HG03460 (cell line): ENCODE results near the gene RSAD2.
A peak's percentile ranks its signal among the peaks of the same experiment; 100 is the strongest.
"Not testable (repeated sequence)": the region's sequence is repeated elsewhere in the genome, so short reads cannot be mapped to it uniquely, and the experiment has no call there.

Experiments used
- ATAC-seq: cut with Tn5 transposase; IDR thresholded peaks from one replicate; pipeline ENCODE4 v1.9.1; 2021; ENCODE audit not compliant: unreplicated experiment

Gene RSAD2, protein sequence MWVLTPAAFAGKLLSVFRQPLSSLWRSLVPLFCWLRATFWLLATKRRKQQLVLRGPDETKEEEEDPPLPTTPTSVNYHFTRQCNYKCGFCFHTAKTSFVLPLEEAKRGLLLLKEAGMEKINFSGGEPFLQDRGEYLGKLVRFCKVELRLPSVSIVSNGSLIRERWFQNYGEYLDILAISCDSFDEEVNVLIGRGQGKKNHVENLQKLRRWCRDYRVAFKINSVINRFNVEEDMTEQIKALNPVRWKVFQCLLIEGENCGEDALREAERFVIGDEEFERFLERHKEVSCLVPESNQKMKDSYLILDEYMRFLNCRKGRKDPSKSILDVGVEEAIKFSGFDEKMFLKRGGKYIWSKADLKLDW

DNA sequence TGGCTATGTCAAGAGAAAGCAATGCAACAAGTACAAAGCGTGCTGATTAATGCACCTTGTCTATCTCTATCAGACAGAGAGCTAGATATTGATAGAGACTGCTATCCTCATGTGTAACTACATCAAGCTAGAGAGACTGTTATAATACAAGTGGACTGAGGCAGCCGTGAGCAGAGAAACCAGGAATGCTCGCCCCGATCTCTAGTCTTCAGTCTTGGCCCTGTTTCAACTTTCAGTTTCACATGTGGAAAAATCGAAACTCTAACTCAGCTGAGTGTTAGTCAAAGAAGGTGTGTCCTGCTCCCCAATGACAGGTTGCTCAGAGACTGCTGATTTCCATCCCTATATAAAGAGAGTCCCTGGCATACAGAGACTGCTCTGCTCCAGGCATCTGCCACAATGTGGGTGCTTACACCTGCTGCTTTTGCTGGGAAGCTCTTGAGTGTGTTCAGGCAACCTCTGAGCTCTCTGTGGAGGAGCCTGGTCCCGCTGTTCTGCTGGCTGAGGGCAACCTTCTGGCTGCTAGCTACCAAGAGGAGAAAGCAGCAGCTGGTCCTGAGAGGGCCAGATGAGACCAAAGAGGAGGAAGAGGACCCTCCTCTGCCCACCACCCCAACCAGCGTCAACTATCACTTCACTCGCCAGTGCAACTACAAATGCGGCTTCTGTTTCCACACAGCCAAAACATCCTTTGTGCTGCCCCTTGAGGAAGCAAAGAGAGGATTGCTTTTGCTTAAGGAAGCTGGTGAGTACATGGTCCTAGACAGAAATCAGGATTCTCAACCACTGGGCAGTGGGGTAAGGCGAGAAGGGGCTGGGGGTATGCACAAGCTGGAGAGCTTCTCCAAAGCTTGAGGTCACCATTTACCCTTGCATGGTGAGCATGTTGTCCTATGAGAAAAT is at the start of gene RSAD2:
Gene RSAD2 (plus strand): TSS at position 376 of the 903 bp plus-strand sequence. CDS start 24 bp downstream, at position 400.
- ATAC-seq = peak; percentile 80

DNA sequence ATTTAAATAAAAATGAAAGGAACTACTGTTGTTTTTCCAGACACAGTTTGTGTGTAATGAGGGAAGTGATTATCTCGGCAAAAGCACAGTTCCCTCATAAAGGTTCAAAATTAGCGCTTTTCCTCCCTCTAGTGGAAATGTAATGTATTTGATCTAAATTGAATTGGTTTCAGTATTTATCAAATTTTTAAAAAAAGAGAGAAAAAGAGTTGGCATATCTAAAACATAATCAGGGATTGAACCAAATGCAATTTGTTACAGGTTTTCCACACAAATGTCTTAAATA is 49.3 kb upstream of the RSAD2 start:
- no peak for ATAC-seq

DNA sequence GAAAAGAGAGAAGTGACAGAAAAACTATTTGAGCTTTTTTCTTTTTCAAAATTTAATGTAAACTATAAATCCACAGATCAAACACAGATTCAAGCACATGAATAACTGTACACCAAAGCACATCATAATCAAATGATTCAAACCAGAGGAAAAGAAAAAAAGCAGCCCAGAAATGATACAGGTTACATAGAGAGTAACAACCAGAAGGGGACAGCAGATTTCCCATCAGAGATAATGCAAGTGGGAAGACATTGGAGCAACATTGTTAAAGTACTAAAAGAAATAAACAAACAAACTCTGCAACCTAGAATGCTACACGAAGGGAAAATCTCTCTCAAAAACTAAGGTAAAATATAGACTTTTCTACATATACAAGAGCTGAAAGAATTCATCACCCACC is 46.3 kb upstream of the RSAD2 start:
- ATAC-seq = no peak

DNA sequence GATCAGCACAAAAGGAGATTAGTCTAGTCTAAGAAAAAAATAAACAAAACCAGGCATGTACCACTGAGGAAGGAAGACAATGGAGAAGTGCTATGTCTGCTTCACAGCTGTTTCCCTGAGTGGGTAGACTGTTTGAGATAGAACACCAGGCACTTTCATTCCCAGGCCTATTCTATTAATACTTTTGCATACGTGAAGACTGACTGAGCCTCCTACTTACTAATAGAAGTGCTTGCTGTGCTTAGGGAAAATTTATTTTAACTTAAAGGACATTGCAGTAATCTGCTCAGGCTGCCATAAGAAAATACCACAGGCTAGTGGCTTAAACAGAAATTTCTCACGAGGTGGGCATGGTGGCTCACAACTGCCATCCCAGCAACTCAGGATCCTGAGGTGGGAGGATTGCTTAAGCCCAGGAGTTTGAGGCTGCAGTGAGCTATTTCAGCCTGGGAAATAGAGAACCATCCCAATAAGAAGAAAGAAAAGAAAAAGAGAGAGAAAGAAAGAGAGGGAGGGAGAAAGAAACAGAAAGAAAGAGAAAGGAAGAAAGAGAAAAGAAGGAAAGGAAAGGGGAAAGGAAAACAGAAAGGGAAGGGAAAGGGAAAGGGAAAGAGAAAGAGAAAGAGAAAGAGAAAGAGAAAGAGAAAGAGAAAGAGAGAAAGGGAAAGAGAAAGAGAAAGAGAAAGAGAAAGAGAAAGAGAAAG is 44.8 kb upstream of the RSAD2 start:
- no peak for ATAC-seq

DNA sequence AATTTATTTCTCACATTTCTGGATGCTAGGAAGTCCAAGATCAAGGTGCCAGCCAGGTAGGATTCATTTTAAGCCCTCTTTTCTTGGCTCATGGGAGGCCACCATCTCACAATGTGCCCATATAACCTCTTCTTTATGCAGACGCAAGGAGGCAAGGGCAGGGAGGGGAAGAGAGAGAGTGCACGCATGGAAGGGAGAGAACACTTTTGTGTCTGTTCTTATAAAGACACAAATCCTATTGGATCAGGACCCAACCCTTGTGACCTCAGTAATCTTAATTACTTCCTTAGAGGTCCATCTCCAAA is 44.3 kb upstream of the RSAD2 start:
- ATAC-seq = no peak

DNA sequence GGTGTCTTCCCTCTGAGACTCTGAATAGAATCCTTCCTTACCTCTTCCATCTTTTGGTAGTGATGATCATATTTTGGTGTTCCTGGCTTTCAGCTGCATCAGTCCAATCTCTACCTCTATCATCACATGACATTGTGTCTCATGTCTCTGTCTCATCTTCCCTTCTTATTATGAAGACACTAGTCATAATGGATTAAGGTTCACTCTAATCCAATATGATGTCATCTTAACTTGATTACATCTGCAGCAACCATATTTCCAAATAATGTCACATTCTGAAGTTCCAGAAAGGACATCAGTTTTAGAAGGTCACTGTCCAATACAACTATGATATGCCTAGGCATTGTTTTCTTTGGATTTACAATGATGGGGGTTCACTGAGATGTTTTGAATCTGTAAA is 43.4 kb upstream of the RSAD2 start:
- ATAC-seq = no peak

DNA sequence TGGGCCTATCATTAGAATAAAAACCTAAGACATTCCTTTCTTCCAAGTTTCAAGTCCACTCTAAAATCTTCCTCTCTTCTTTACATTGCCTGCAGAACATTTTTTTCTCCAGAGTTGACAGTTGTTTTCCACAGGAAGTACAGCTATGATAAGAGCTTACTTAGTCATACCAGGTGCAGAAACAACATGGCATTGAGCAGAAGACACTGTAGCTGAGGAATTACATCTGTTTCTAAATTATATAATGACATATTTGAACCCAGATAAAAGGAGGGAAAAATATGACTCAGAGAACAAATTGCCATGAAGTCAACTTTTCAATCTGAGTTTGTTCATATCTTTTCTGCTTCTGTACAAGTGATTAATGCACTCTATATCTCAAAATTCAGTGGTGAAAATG is 42.1 kb upstream of the RSAD2 start:
- ATAC-seq = no peak

DNA sequence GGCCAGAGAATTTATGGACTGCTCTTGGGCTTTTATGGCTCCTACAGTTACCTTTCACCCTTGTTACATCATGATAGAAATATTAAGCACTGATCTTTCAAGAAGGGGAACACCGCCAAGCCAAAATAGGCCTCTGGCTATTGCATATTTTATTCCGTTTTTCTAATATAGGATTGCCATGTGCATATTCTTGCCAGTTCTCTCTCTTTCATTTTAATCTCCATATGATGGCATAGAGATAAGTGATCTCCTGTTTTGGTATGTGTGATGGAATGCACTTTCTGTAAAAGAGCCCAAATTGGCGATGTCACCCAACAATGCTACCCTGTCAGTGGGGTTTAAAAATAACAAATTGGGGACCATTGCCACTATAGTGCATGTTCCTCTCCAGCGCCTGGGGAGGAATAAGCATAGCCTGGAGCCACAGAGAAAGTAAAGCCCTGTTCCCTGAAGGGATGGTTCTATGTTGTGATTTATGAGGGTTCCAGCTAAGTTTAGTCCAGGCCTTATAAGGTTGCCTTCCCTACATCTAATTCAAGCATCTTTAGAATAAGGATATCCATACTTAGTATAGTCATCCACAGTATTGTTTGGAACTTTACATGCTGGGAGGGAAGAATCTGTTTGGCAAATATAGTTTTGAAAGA is 38.8 kb upstream of the RSAD2 start:
- no peak for ATAC-seq

DNA sequence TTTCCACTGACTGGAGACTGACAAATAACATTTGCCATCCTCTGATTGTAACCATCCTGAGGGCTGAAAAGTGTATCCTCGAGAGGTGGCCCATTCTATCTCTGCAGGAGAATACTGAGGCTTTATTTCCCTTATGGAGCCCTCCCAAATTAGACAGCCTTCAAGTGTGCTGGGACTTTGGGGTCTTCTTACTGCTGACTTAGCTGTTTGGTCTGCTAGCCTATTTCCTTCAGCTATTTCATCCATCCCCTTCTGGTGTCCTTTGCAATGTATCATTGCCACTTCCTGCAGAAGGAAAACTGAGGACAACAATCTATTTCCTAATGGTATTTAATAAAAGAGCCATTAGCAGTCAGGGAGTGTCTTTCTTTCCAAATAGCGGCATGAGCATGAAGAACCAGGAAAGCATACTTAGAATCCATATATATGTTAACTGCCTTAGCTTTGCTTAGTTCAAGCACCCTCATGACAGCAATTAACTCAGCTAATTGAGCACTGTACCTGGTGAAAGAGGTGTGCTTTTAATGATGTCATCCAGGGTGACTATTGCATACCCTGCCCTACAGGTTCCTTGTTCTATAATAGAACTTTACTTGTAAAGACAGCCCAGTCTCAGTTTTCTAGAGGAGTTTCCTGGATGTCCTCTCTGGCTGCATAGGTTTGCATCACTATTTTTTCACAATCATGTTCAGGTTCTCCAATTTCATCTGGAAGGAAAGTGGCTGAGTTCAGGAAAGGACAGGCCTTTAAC is 35.9 kb upstream of the RSAD2 start:
- no peak for ATAC-seq

DNA sequence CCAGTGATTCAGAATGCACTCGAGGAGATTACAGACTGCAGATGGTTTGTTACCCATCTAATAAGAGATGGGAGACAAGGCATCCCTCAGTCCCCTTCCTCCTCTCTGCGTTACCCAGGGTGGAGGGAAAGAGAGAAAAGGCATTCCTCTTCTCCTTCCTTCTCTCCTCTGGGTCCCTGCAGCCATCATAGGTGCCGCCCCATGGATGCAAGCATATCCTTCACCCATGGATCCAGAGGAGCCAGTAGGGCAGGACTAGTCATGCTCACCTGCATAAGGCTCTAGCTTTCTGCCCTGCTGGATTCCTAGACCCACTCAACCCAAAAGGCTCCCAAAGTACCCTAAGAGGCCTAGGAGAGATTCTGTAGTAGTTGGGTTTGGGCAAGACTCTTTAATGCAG is 32.3 kb upstream of the RSAD2 start:
- ATAC-seq = no peak

DNA sequence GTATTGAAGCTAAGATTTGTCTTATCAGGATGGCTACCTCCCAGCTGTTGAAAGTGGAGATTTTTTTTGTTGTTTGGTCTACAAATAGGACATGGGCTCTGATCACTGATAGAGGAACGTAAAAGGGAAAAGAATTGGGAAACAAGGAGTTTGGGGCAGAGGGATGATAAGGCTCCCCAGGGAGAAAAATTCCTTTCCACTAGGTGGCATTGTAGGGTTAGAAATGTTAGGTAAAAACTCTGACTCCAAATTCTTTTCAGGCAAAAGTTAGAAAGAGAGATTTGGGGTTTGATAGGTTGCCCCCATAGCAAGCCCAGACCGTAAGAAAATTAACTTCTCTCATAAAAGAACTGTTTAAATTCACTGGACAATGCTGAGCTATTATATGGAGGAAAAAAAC is 31.7 kb upstream of the RSAD2 start:
- no peak for ATAC-seq

DNA sequence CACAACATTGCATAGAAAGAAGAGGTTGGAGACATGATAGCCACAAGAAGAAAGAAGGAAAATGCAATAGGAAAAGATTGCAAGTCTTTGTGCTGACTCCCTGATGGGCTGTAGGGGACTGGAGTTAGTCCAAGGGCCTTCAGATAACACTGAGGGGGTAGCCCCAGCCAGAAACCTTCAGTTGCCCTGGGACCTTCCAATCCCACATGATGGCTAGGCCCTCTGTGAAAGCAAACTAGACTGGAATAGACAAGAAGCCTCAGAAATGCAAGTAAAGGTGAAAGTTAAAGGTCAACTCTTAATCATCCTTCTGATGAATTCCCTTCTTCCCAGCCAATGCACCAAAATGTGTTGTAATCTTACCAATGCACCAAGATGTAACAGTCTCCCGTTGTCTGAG is 31.0 kb upstream of the RSAD2 start:
- no peak for ATAC-seq

DNA sequence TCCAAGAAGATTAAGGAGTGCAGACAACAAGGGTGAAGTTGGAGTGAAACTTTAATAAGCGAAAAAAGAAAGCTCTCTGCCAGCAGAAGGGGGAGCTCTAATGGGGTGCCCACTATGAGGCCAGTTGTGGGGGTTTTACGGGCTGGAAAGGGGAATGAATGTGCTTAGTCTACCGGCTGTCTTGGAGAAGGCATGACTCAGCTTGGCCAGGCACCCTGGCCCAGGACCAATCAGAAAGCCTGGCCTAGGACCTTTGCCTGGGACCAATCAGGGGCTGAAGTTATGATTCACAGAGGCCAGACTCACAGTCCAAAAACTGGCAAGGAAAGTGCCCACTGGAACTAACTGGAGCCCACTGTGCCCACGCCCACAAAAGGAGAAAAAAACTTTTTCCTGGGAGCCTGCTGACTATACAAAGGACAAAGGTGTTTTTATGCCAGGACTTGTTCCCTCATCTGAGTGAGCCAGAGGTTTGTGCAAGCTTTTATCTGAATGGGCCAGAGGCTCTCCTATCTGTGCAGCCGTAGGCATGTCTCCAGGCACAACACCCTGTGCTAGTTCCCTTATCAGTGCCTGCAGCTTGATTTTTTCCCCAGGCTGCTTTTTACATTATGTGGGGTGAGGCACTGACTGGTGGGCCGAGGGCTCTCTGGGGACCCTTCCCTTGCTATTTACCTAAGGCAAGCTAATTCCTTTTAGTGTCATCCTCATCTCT is 30.5 kb upstream of the RSAD2 start:
- no peak for ATAC-seq

DNA sequence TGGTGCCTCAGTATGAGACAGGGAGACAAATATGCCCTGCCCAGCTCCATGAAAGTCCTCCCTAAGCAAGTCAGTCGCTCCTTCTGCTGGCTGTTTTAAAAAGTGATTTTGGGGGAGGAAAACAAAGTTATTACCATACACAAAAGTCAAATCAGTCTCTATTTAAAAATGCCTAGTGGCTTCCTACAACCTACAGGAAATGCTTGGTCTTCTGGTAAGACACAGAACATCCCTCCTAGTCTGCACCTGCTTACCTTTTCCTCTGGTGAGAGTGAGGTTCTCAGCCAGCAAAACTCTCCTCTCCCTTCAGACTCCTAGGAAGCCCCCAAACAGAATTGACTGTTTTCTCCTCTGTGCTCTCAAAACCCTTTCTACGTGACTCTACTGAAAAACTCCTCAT is 25.4 kb upstream of the RSAD2 start:
- no peak for ATAC-seq

DNA sequence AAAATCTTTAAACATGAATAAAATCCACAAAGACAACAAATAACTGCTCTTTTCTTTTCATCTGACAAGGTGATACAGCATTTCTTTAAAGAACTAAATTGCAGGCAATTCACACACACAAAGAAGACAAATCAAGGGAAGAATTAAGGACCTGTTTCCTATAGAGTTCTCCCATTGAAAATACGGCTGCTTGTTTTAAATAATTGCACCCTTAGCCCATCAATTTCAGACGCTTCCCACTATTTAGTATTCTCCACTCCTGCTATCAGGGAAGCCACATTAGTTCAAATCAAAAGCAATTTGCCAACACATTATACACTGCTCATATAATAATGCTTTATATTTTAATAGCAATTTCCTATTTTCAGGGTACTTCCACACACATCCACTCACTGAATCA is 23.2 kb upstream of the RSAD2 start:
- no peak for ATAC-seq

DNA sequence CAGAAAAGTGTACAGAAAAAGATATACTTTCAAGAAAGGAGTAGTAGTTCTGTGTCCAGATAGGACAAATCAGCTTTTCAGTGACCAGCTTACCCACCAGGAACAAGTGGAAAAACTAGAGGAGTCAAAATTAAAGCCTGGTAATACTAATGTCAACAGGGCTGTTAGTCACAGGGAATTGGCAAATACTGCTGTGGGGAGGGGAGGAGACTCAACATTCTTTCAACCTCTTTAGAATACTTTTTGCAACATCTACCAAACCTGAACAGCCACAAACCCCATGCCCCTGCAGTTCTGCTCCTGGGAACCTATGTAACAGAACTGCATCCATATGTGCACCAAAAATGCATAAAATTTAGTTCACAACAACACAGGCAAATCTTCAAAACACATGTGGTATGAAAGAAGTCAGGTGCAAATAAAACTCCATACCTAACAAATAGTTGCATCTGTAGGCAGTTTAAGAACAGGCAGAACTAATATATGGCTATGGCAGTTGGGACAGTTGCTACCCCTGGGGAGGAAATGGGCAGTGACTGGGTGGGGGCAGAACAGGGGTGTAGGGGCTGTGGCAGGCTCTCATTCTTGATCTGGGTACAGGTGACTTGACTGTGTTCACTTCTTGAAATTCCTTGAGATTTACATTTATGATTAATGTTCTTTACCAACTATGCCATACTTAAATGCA is 21.6 kb upstream of the RSAD2 start:
- no peak for ATAC-seq

DNA sequence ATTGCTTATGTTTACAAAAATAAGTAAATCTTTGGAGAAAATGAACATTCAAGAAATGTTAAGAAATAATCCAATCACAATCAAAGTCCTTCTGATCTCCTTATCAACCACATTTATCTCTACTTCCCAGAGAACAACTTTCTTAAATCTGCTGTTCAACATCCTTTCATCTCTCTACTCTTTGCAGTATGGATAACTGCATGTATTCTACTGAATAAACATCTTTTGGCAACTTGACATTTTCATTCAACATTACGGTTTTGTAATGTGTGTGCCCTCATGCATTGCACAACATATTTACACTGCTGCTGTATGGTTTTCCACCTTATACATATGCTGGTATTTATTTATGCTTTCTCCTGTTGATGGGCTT is 21.0 kb upstream of the RSAD2 start:
- ATAC-seq = no peak

DNA sequence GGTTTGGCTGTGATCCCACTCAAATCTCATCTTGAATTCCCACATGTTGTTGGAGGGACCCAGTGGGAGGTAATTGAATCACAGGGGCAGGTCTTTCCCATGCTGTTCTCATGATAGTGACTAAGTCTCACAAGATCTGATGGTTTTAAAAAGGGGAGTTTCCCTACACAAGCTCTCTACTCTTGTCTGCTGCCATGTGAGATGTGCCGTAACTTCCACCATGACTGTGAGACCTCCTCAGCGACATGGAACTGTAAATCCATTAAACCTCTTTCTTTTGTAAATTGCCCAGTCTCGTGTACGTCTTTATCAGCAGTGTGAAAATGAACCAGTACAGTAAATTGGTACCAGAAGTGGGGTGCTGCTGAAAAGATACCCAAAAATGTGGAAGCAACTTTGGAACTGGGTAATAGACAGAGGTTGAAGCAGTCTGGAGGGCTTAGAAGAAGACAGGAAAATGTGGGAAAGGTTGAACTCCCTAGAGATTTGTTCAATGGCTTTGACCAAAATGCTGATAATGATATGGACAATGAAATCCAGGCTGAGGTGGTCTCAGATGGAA is 19.0 kb upstream of the RSAD2 start:
- ATAC-seq = not testable (repeated sequence)

DNA sequence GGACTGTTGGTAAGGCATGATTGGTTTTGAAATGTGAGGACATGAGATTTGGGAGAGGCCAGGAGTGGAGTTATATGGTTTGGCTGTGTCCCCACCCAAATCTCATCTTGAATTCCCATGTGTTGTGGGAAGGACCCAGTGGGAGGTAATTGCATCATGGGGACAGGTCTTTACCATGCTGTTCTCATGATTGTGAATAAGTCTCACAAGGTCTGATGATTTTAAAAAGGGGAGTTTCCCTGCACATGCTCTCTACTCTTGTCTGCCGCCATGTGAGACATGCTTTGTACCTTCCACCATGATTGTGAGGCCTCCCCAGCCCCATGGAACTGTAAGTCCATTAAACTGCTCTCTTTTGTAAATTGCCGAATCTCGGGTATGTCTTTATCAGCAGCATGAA is 17.3 kb upstream of the RSAD2 start:
- no peak for ATAC-seq
